ENCODE measurements around the gene COL2A1.

Gene COL2A1

GRCh38 chr12:48005001-48005749, 899 bp upstream of the COL2A1 start:
- Histone ChIP-seq H3K36me3 (ENCODE audit: insufficient read depth) (no peaks in the 10 kb centered on the region), H3K27me3 (ENCODE audit: insufficient read depth, low read depth) (peaks cover 33% of the 10 kb centered on the region), H2AFZ (ENCODE audit: low read depth) (no peak overlapping the region), H3K4me1 (ENCODE audit: low read depth, poor library complexity, severe bottlenecking) (no peaks in the 10 kb centered on the region), H3K79me2 (ENCODE audit: insufficient read depth, low read depth) (no peaks in the 10 kb centered on the region), H3K4me3 (IDR thresholded peaks at IDR 0.05; ENCODE audit: insufficient read depth, low read depth, low read length) (no peak overlapping the region), H4K20me1 (ENCODE audit: insufficient read depth) (no peaks in the 10 kb centered on the region), H3K27ac (no peak overlapping the region), H3K4me2 (no peak overlapping the region), H3K9ac (no peak overlapping the region)
- TF ChIP-seq CTCF (conservative IDR thresholded peaks at IDR 0.05; ENCODE audit: low read depth, low read length) = no peak

GRCh38 chr12:48003226-48004052, 837 bp downstream of the COL2A1 start:
- H3K4me3 ChIP-seq (IDR thresholded peaks at IDR 0.05; ENCODE audit: insufficient read depth, low read depth, low read length) = no peak overlapping the region
- TF ChIP-seq CTCF (conservative IDR thresholded peaks at IDR 0.05; ENCODE audit: low read depth, low read length) = no peak
- H3K27ac ChIP-seq = no peak overlapping the region
- H3K36me3 ChIP-seq (ENCODE audit: insufficient read depth) = no peaks in the 10 kb centered on the region
- H3K4me2 ChIP-seq = no peak overlapping the region
- H4K20me1 ChIP-seq (ENCODE audit: insufficient read depth) = no peaks in the 10 kb centered on the region
- no peaks in the 10 kb centered on the region for H3K4me1 ChIP-seq (ENCODE audit: low read depth, poor library complexity, severe bottlenecking)
- no peak overlapping the region for H3K9ac ChIP-seq
- no peaks in the 10 kb centered on the region for H3K79me2 ChIP-seq (ENCODE audit: insufficient read depth, low read depth)
- no peak overlapping the region for H2AFZ ChIP-seq (ENCODE audit: low read depth)
- H3K27me3 ChIP-seq (ENCODE audit: insufficient read depth, low read depth) = peaks cover 39% of the 10 kb centered on the region

GRCh38 chr12:48002773-48003218, 1.5 kb downstream of the COL2A1 start:
- H3K4me3 ChIP-seq (IDR thresholded peaks at IDR 0.05; ENCODE audit: insufficient read depth, low read depth, low read length) = no peak overlapping the region
- peaks cover 39% of the 10 kb centered on the region for H3K27me3 ChIP-seq (ENCODE audit: insufficient read depth, low read depth)
- no peak overlapping the region for H3K9ac ChIP-seq
- H3K36me3 ChIP-seq (ENCODE audit: insufficient read depth) = no peaks in the 10 kb centered on the region
- no peaks in the 10 kb centered on the region for H3K4me1 ChIP-seq (ENCODE audit: low read depth, poor library complexity, severe bottlenecking)
- no peak for TF ChIP-seq CTCF (conservative IDR thresholded peaks at IDR 0.05; ENCODE audit: low read depth, low read length)
- H4K20me1 ChIP-seq (ENCODE audit: insufficient read depth) = no peaks in the 10 kb centered on the region
- no peak overlapping the region for H2AFZ ChIP-seq (ENCODE audit: low read depth)
- no peak overlapping the region for H3K4me2 ChIP-seq
- H3K79me2 ChIP-seq (ENCODE audit: insufficient read depth, low read depth) = no peaks in the 10 kb centered on the region
- H3K27ac ChIP-seq = no peak overlapping the region

- Histone ChIP-seq H3K27ac (no peak overlapping the region), H3K79me2 (ENCODE audit: insufficient read depth, low read depth) (no peaks in the 10 kb centered on the region), H3K4me3 (IDR thresholded peaks at IDR 0.05; ENCODE audit: insufficient read depth, low read depth, low read length) (no peak overlapping the region), H3K4me2 (no peak overlapping the region; the same call in 1 of the 2 replicates), H2AFZ (ENCODE audit: low read depth) (peak overlapping the region; percentile 39; the same call in 1 of the 2 replicates), H3K36me3 (ENCODE audit: insufficient read depth) (no peaks in the 10 kb centered on the region), H3K27me3 (ENCODE audit: insufficient read depth, low read depth) (peaks cover 39% of the 10 kb centered on the region), H3K4me1 (ENCODE audit: low read depth, poor library complexity, severe bottlenecking) (no peaks in the 10 kb centered on the region), H4K20me1 (ENCODE audit: insufficient read depth) (no peaks in the 10 kb centered on the region), H3K9ac (no peak overlapping the region)
- TF ChIP-seq CTCF (conservative IDR thresholded peaks at IDR 0.05; ENCODE audit: low read depth, low read length) = no peak
Measured at GRCh38 chr12:48002414-48002730, 1.9 kb downstream of the COL2A1 start.
